Activated naive CD8-positive, alpha-beta T cell treated with anti-CD3 and anti-CD28 coated beads, Interleukin-2, amount 50 U/mL, for 24 hours (primary cell): Measurements from ENCODE around the gene DUSP5.
"Not testable (repeated sequence)": the region's sequence is repeated elsewhere in the genome, so short reads cannot be mapped to it uniquely, and the experiment has no call there.

Experiments used
- ATAC-seq: fragments of 150-1000 bp; cut with Tn5 transposase; one replicate; pipeline ENCODE4 v1.10.0; 2021
- DNase-seq: peaks from one replicate; pipeline ENCODE4 v3.0.0; 2021
- H3K27ac Mint-ChIP-seq: one replicate; pipeline ENCODE4 v1.8.0; 2021; ENCODE audit warnings: mild to moderate bottlenecking, mixed read lengths
- H3K27me3 Mint-ChIP-seq: one replicate; pipeline ENCODE4 v1.8.0; 2021; ENCODE audit warnings: mixed read lengths
- H3K36me3 Mint-ChIP-seq: one replicate; pipeline ENCODE4 v1.8.0; 2021; ENCODE audit warnings: low read depth, mixed read lengths
- H3K4me1 Mint-ChIP-seq: one replicate; pipeline ENCODE4 v1.8.0; 2021; ENCODE audit warnings: mixed read lengths
- H3K4me3 Mint-ChIP-seq: one replicate; pipeline ENCODE4 v1.8.0; 2021; ENCODE audit warnings: mild to moderate bottlenecking, moderate library complexity, mixed read lengths
- H3K9me3 Mint-ChIP-seq: one replicate; pipeline ENCODE4 v1.8.0; 2021; ENCODE audit warnings: mixed read lengths

DUSP5 gene

GRCh38 chr10:110497438-110498086 is at the start of gene DUSP5:
DUSP5 (plus strand) TSS chr10:110497907; CDS start chr10:110498122, 215 bp downstream.
- Mint-ChIP-seq H3K27me3 (no peaks in the 10 kb centered on the region), H3K9me3 (no peaks in the 10 kb centered on the region), H3K4me3 (peak within 1 kb of the TSS; percentile 97), H3K27ac (peak within 1 kb of the TSS; percentile 88), H3K4me1 (peaks cover 55% of the 10 kb centered on the region), H3K36me3 (peaks cover 39% of the 10 kb centered on the region)
- DNase-seq, result peak; percentile 94
- peak; percentile 73 for ATAC-seq

- Mint-ChIP-seq H3K9me3 (no peaks in the 10 kb centered on the region), H3K27me3 (peaks cover 3% of the 10 kb centered on the region), H3K4me3 (no peak overlapping the region), H3K36me3 (no peaks in the 10 kb centered on the region), H3K27ac (no peak overlapping the region), H3K4me1 (peaks cover 3% of the 10 kb centered on the region)
- no peak for DNase-seq
- ATAC-seq, result no peak
These were observed 48.9 kb upstream of the DUSP5 start for GRCh38 chr10:110448682-110449418.

- ATAC-seq (peak; percentile 83), DNase-seq (peak; percentile 49)
- Mint-ChIP-seq H3K27ac (peak overlapping the region; percentile 41), H3K36me3 (no peaks in the 10 kb centered on the region), H3K9me3 (no peaks in the 10 kb centered on the region), H3K4me3 (peak overlapping the region; percentile 5), H3K4me1 (peaks cover 55% of the 10 kb centered on the region), H3K27me3 (no peaks in the 10 kb centered on the region)
These were observed 42.3 kb upstream of the DUSP5 start for GRCh38 chr10:110455446-110455845.

GRCh38 chr10:110456046-110456445 is 41.7 kb upstream of the DUSP5 start:
- peaks cover 61% of the 10 kb centered on the region for H3K4me1 Mint-ChIP-seq
- no peak for DNase-seq
- H3K4me3 Mint-ChIP-seq, result no peak overlapping the region
- no peaks in the 10 kb centered on the region for H3K36me3 Mint-ChIP-seq
- no peaks in the 10 kb centered on the region for H3K9me3 Mint-ChIP-seq
- H3K27ac Mint-ChIP-seq, result no peak overlapping the region
- no peaks in the 10 kb centered on the region for H3K27me3 Mint-ChIP-seq
- ATAC-seq, result no peak

- Mint-ChIP-seq H3K4me1 (peaks cover 65% of the 10 kb centered on the region), H3K36me3 (no peaks in the 10 kb centered on the region), H3K9me3 (no peaks in the 10 kb centered on the region), H3K4me3 (no peak overlapping the region), H3K27me3 (no peaks in the 10 kb centered on the region), H3K27ac (no peak overlapping the region)
- DNase-seq (no peak), ATAC-seq (no peak)
These were observed 41.1 kb upstream of the DUSP5 start for GRCh38 chr10:110456523-110457091.

GRCh38 chr10:110457851-110458250 is 39.9 kb upstream of the DUSP5 start:
- H3K36me3 Mint-ChIP-seq, result no peaks in the 10 kb centered on the region
- H3K27ac Mint-ChIP-seq, result no peak overlapping the region
- H3K4me1 Mint-ChIP-seq, result peaks cover 73% of the 10 kb centered on the region
- H3K4me3 Mint-ChIP-seq, result no peak overlapping the region
- ATAC-seq (no peak), DNase-seq (no peak)
- H3K9me3 Mint-ChIP-seq, result no peaks in the 10 kb centered on the region
- no peaks in the 10 kb centered on the region for H3K27me3 Mint-ChIP-seq

GRCh38 chr10:110458266-110458920 is 39.3 kb upstream of the DUSP5 start:
- Mint-ChIP-seq H3K27ac (no peak overlapping the region), H3K4me1 (peaks cover 73% of the 10 kb centered on the region), H3K27me3 (no peaks in the 10 kb centered on the region), H3K9me3 (no peaks in the 10 kb centered on the region), H3K4me3 (no peak overlapping the region), H3K36me3 (no peaks in the 10 kb centered on the region)
- DNase-seq, result no peak
- ATAC-seq, result no peak

GRCh38 chr10:110459600-110459999 is 38.1 kb upstream of the DUSP5 start:
- Mint-ChIP-seq H3K9me3 (no peaks in the 10 kb centered on the region), H3K27ac (peak overlapping the region; percentile 39), H3K36me3 (no peaks in the 10 kb centered on the region), H3K4me3 (no peak overlapping the region), H3K4me1 (peaks cover 77% of the 10 kb centered on the region), H3K27me3 (no peaks in the 10 kb centered on the region)
- no peak for ATAC-seq
- DNase-seq, result no peak

- peak overlapping the region; percentile 76 for H3K27ac Mint-ChIP-seq
- no peaks in the 10 kb centered on the region for H3K27me3 Mint-ChIP-seq
- H3K36me3 Mint-ChIP-seq, result no peaks in the 10 kb centered on the region
- DNase-seq, result peak; percentile 42
- ATAC-seq, result peak; percentile 22
- H3K4me1 Mint-ChIP-seq, result peaks cover 78% of the 10 kb centered on the region
- H3K4me3 Mint-ChIP-seq, result no peak overlapping the region
- H3K9me3 Mint-ChIP-seq, result no peaks in the 10 kb centered on the region
These were observed 37.4 kb upstream of the DUSP5 start for GRCh38 chr10:110460111-110460809.

- no peak overlapping the region for H3K4me3 Mint-ChIP-seq
- DNase-seq (no peak), ATAC-seq (no peak)
- H3K27ac Mint-ChIP-seq, result peak overlapping the region; percentile 76
- no peaks in the 10 kb centered on the region for H3K9me3 Mint-ChIP-seq
- no peaks in the 10 kb centered on the region for H3K27me3 Mint-ChIP-seq
- peaks cover 70% of the 10 kb centered on the region for H3K4me1 Mint-ChIP-seq
- no peaks in the 10 kb centered on the region for H3K36me3 Mint-ChIP-seq
These were observed 36.6 kb upstream of the DUSP5 start for GRCh38 chr10:110461088-110461487.

- no peaks in the 10 kb centered on the region for H3K36me3 Mint-ChIP-seq
- H3K4me3 Mint-ChIP-seq, result no peak overlapping the region
- no peak overlapping the region for H3K27ac Mint-ChIP-seq
- H3K27me3 Mint-ChIP-seq, result no peaks in the 10 kb centered on the region
- H3K9me3 Mint-ChIP-seq, result no peaks in the 10 kb centered on the region
- ATAC-seq (no peak), DNase-seq (no peak)
- H3K4me1 Mint-ChIP-seq, result peaks cover 66% of the 10 kb centered on the region
These were observed 36.2 kb upstream of the DUSP5 start for GRCh38 chr10:110461530-110461929.

GRCh38 chr10:110462166-110463095 is 35.3 kb upstream of the DUSP5 start:
- Mint-ChIP-seq H3K27me3 (no peaks in the 10 kb centered on the region), H3K36me3 (no peaks in the 10 kb centered on the region), H3K27ac (no peak overlapping the region), H3K4me1 (peaks cover 58% of the 10 kb centered on the region), H3K9me3 (no peaks in the 10 kb centered on the region), H3K4me3 (no peak overlapping the region)
- no peak for ATAC-seq
- no peak for DNase-seq

GRCh38 chr10:110468258-110468657 is 29.4 kb upstream of the DUSP5 start:
- H3K27me3 Mint-ChIP-seq, H3K9me3 Mint-ChIP-seq, H3K27ac Mint-ChIP-seq, DNase-seq, H3K36me3 Mint-ChIP-seq, H3K4me3 Mint-ChIP-seq, ATAC-seq: not testable (repeated sequence)
- peaks cover 12% of the 10 kb centered on the region for H3K4me1 Mint-ChIP-seq
